ENCODE results near the gene GINS1. TPM values are rescaled to one million over a fixed set of nuclear protein-coding genes. Genes with fewer than 3 reads are reported as not detected.

GINS1 gene
- total RNA-seq, 1 experiment from 2014 or later: 36.0 TPM

GRCh38 chr20:25461281-25461650 lies 53.8 kb downstream of the GINS1 start:
- no peak overlapping the region for H3K27ac ChIP-seq (ENCODE audit: low read length)
- in situ Hi-C loops (cut with HindIII; ENCODE audit: low pct_unique_long_range_greater_than_20kb, low sequenced_read_pairs) (no loop called here), intact Hi-C loops (cut with micrococcal nuclease; ENCODE audit: unreplicated experiment) (no loop called here)
- no peaks in the 10 kb centered on the region for H3K27me3 ChIP-seq (ENCODE audit: control insufficient read depth, insufficient read depth, low read length)
- POLR2A ChIA-PET: no interaction called here
- BruUV-seq (replicated peaks): no TSS peak
- DNase-seq (ENCODE audit: low read depth, low spot score) (no peak), ATAC-seq (no peak)
- H3K4me1 ChIP-seq (ENCODE audit: control insufficient read depth, insufficient read depth, low read length): no peaks in the 10 kb centered on the region
- TF ChIP-seq TCF7L2 (IDR thresholded peaks at IDR 0.05; ENCODE audit: low read depth, low read length) (no peak), SIN3A (IDR thresholded peaks at IDR 0.05; ENCODE audit: borderline replicate concordance, insufficient read depth, low read depth, low read length) (no peak)
- H3K36me3 ChIP-seq (ENCODE audit: control insufficient read depth, insufficient read depth, low read length): peaks cover 4% of the 10 kb centered on the region; the same call in 1 of the 2 replicates
- no peak overlapping the region for H3K4me3 ChIP-seq (ENCODE audit: low read depth in 2 of 2, low read length in 2 of 2)
- CTCF ChIA-PET: no interaction called here
- H3K9me3 ChIP-seq (ENCODE audit: control insufficient read depth, insufficient read depth, low read depth, low read length): no peaks in the 10 kb centered on the region

DNA sequence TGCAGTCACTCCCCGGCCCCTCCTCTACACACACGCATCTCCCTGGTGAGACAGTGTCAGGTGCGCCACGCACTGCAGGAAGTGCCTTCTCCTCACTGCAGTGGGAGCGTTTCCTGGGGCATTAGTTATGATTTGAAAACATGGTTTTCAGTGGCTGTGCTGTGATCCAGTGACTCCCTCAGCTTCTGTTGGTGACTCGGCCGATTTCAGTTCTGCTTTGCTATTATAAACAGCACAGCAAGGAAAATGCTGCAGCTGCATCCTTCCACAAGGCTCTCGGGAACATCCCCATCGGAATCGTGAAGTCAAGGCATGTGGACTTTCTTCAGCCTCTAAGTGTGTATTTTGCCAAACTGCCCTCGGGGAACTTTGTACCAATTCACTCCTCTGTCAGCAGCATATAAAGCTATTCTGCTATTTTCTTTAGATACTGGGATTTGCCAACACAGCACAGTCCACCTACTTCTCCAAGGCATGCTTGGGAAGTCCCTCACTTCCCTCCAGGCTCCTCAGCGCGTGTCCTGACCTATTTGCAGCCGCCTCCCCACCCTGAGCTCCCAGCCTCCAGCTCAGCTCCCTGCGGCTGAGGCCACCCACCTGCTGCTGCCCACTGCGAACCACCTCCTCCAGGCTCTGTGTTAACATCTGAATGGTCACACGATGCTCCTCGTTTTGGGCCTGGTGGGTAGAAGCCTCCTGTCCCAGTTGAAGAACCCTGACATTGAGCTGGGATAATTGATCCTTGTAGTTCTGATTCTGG lies 54.5 kb downstream of the GINS1 start:
- TF ChIP-seq SIN3A (IDR thresholded peaks at IDR 0.05; ENCODE audit: borderline replicate concordance, insufficient read depth, low read depth, low read length): no peak
- no peak for TF ChIP-seq TCF7L2 (IDR thresholded peaks at IDR 0.05; ENCODE audit: low read depth, low read length)
- no peak for TF ChIP-seq POLR2AphosphoS5 (IDR thresholded peaks at IDR 0.05; ENCODE audit: low read depth, low read length)
- no peak for TF ChIP-seq CTCF (IDR thresholded peaks at IDR 0.05)
- TF ChIP-seq REST (IDR thresholded peaks at IDR 0.05; ENCODE audit: insufficient read depth in 1 of 2, low read depth in 2 of 2, low read length in 1 of 2): no peak
- in situ Hi-C loops (cut with HindIII; ENCODE audit: low pct_unique_long_range_greater_than_20kb, low sequenced_read_pairs): no loop called here
- Histone ChIP-seq H3K27ac (ENCODE audit: low read length) (no peak overlapping the region), H3K4me3 (ENCODE audit: low read depth in 2 of 2, low read length in 2 of 2) (no peak overlapping the region), H3K9me3 (ENCODE audit: control insufficient read depth, insufficient read depth, low read depth, low read length) (no peaks in the 10 kb centered on the region), H3K27me3 (ENCODE audit: control insufficient read depth, insufficient read depth, low read length) (no peaks in the 10 kb centered on the region), H3K4me1 (ENCODE audit: control insufficient read depth, insufficient read depth, low read length) (no peaks in the 10 kb centered on the region), H3K36me3 (ENCODE audit: control insufficient read depth, insufficient read depth, low read length) (peaks cover 4% of the 10 kb centered on the region; the same call in 1 of the 2 replicates)
- no peak for DNase-seq (ENCODE audit: low read depth, low spot score)
- no TSS peak for BruUV-seq (replicated peaks)
- ChIA-PET CTCF (no interaction called here), POLR2A (no interaction called here)
- ATAC-seq: no peak
- intact Hi-C loops (cut with micrococcal nuclease; ENCODE audit: unreplicated experiment): no loop called here

DNA sequence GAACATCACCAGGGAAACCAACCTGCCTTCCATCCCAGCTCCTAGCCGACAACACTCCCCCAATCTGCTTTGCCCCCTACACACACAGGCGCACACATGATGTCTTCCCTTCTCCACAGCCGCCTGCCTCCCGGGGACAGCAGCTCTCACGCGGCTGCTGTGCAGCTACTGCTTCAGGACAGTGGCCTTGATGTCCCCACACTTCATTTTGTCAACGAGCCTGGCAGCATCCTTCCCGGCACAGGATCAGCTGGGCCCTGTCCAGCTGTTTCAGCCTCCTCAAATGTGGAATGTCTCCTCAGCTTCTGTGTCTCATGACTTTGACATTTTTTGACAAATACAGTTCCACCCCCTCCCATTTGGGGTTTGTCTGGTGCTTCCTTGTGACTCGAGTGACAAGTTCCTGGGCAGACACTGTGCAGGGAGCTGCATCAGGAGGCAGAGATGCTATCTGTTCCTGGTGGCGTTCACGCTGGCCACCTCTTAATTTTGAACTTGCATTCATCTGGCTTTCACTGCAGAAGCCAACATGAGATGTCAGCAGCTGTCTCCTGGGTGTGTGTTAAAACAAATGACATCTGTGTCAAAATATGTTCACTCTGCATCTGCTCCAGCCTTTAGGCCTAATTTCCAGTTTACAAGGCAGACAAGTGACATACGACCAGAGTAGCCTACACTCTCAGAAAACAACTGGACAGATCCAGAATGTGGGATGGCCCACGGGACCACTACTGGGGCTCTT lies 57.2 kb downstream of the GINS1 start:
- H3K4me1 ChIP-seq (ENCODE audit: control insufficient read depth, insufficient read depth, low read length): no peaks in the 10 kb centered on the region
- intact Hi-C loops (cut with micrococcal nuclease; ENCODE audit: unreplicated experiment) (no loop called here), in situ Hi-C loops (cut with HindIII; ENCODE audit: low pct_unique_long_range_greater_than_20kb, low sequenced_read_pairs) (no loop called here)
- H3K27me3 ChIP-seq (ENCODE audit: control insufficient read depth, insufficient read depth, low read length): no peaks in the 10 kb centered on the region
- TF ChIP-seq REST (IDR thresholded peaks at IDR 0.05; ENCODE audit: insufficient read depth in 1 of 2, low read depth in 2 of 2, low read length in 1 of 2): no peak
- TF ChIP-seq CTCF (IDR thresholded peaks at IDR 0.05): no peak
- no peak for TF ChIP-seq TCF7L2 (IDR thresholded peaks at IDR 0.05; ENCODE audit: low read depth, low read length)
- TF ChIP-seq POLR2AphosphoS5 (IDR thresholded peaks at IDR 0.05; ENCODE audit: low read depth, low read length): no peak
- no peak for TF ChIP-seq SIN3A (IDR thresholded peaks at IDR 0.05; ENCODE audit: borderline replicate concordance, insufficient read depth, low read depth, low read length)
- no peak overlapping the region for H3K4me3 ChIP-seq (ENCODE audit: low read depth in 2 of 2, low read length in 2 of 2)
- no peak overlapping the region for H3K27ac ChIP-seq (ENCODE audit: low read length)
- BruUV-seq (replicated peaks): TSS peak; percentile 38
- ChIA-PET POLR2A (no interaction called here), CTCF (no interaction called here)
- H3K36me3 ChIP-seq (ENCODE audit: control insufficient read depth, insufficient read depth, low read length): peaks cover 2% of the 10 kb centered on the region
- DNase-seq (ENCODE audit: low read depth, low spot score): no peak
- H3K9me3 ChIP-seq (ENCODE audit: control insufficient read depth, insufficient read depth, low read depth, low read length): no peaks in the 10 kb centered on the region
- ATAC-seq: no peak

All from Panc1 (cell line).